ENCODE measurements around the gene RBM10.
"Not testable (repeated sequence)": the region's sequence is repeated elsewhere in the genome, so short reads cannot be mapped to it uniquely, and the experiment has no call there.

RBM10 gene, protein sequence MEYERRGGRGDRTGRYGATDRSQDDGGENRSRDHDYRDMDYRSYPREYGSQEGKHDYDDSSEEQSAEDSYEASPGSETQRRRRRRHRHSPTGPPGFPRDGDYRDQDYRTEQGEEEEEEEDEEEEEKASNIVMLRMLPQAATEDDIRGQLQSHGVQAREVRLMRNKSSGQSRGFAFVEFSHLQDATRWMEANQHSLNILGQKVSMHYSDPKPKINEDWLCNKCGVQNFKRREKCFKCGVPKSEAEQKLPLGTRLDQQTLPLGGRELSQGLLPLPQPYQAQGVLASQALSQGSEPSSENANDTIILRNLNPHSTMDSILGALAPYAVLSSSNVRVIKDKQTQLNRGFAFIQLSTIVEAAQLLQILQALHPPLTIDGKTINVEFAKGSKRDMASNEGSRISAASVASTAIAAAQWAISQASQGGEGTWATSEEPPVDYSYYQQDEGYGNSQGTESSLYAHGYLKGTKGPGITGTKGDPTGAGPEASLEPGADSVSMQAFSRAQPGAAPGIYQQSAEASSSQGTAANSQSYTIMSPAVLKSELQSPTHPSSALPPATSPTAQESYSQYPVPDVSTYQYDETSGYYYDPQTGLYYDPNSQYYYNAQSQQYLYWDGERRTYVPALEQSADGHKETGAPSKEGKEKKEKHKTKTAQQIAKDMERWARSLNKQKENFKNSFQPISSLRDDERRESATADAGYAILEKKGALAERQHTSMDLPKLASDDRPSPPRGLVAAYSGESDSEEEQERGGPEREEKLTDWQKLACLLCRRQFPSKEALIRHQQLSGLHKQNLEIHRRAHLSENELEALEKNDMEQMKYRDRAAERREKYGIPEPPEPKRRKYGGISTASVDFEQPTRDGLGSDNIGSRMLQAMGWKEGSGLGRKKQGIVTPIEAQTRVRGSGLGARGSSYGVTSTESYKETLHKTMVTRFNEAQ

GRCh38 chrX:47144626-47145394 is at the start of gene RBM10, which contains the start of gene NDUFB11:
Gene RBM10 (plus strand): TSS chrX:47145221. CDS start chrX:47147482, 2,261 bp downstream.
Gene NDUFB11 (minus strand): TSS chrX:47144702. CDS start chrX:47144679, 23 bp downstream.
- DNase-seq, result peak; percentile 85

DNA sequence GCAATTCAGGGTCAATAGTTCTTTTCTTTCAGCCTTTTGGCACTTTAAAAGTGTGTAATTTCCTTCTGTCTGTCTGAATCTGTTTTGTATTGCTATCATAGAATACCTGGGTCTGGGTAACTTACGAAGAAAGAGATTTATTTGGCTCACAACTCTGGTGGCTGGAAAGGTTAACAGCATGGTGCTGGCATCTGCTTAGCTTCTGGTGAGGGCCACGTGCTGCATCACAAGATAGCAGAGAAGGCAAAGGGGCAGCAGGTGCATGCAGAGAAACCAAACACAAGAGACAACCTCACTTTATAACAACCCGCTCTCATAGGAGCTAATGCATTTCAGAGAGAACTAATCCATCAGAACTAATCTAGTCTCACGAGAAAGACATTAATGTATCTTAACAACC is 48.0 kb upstream of the RBM10 start:
- no peak for DNase-seq

DNA sequence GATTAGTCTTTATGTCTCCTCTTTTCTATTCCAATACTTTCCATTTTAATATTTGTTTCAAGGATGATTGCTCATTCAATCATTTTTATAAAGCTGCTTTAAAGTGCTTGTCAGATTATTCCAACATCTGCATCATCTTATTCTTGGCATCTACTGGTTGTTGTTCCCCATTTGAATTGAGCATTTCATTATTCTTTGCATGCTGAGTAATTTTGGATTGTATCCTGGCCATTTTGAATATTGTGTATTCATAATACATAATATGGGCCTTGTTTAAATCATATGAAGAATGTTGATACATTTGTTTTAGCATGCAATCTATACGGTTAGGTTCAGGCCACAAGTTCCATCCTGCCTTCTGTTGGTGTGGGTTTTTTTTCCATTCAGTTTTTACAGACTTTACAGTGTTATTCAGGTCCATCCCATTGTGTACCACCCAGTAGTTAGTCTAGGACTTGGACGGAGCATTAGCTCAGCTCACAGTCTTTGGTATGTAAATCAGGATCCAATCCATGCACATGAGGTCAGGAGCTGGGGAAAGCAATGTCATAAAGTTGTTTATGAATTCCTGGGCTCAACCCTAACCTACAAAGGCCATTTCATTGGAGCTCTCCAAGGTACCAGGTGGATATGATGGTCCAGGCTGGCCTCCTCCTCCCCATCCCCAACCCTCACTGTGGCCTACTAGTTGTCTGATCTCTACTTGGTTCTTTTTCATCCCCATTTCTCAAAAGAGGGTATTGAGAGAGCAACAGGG is 46.5 kb upstream of the RBM10 start:
- DNase-seq, result no peak

DNA sequence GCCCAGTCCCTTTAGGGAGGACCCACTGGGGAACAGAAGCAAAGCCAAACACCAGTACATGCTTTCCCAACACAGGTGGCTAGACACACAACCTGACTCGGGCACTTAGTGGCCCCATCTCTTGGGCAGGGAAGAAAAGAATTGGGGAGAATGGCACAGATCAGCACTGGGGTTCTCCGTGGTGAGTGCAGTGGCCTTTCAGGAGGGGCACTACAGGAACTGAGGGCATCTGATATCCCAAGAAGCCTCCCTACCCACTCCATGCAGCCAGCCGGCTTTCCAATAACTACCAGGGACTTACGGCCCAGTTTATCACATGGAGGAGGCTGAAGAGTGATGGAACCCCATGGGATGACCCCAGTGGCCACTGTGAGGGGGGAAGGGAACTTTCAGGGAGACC is 43.8 kb upstream of the RBM10 start:
- no peak for DNase-seq

DNA sequence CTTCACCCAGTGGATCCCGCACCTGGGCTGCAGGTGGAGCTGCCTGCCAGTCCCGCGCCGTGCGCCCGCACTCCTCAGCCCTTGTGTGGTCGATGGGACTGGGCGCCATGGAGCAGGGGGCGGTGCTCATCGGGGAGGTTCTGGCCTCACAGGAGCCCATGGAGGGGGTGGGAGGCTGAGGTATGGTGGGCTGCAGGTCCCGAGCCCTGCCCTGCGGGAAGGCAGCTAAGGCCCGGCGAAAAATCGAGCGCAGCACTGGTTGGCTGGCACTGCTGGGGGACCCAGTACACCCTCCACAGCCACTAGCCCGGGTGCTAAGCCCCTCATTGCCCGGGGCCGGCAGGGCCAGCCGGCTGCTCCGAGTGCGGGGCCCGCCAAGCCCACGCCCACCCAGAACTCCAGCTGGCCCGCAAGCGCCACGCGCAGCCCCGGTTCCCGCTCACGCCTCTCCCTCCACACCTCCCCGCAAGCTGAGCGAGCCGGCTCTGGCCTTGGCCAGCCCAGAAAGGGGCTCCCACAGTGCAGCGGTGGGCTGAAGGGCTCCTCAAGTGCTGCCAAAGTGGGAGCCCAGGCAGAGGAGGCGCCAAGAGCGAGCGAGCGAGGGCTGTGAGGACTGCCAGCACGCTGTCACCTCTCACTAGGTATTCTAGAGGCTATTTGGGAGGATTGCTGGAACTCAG is 33.9 kb upstream of the RBM10 start:
- DNase-seq, result not testable (repeated sequence)

DNA sequence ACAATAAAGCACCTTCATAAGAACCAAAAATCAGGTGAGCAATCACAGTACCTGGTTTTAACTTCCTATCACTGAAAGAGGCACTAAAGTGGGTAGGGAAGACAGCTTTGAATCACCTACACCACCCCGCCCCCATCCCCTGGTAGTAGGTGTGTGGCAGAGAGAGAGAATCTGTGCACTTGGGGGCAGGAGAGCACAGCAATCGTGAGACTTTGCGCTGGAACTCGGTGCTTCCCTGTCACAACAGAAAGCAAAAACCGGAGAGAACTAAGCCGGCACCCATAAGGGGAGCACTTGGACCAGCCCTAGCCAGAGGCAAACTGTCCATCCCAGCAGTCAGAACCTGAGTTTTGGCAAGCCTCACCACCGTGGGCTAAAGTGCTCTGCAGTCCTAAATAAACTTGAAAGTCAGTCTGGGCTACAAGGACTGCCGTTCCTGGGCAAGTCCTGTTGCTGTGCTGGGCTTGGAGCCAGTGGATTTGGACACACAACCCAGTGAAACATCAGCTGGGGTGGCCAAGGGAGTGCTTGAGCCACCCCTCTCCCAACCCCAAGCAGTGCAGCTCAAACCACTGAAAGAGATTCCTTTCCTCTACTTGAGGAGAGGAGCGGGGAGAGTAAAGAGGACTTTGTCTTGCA is 32.6 kb upstream of the RBM10 start:
- DNase-seq, result no peak

DNA sequence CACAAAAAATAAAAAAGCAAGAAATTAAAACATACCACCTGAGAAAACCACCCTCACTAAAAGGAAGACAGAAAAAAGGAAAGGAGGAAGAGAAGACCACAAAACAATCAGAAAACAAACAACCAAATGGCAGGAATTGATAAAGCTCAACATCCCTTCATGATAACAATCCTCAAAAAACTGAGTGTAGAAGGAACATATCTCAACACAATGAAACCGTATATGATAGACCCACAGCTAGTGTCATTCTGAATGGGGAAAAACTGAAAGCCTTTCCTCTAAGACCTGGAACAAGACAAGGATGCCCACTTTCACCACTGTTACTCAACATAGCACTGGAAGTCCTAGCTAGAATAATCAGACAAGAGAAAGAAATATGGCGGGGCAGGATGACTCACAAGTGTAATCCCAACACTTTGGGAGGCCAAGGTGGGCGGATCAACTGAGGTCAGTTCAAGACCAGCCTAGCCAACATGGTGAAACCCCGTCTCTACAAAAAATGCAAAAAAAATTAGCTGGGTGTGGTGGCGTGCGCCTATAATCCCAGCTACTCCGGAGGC is 28.4 kb upstream of the RBM10 start:
- DNase-seq, result not testable (repeated sequence)

DNA sequence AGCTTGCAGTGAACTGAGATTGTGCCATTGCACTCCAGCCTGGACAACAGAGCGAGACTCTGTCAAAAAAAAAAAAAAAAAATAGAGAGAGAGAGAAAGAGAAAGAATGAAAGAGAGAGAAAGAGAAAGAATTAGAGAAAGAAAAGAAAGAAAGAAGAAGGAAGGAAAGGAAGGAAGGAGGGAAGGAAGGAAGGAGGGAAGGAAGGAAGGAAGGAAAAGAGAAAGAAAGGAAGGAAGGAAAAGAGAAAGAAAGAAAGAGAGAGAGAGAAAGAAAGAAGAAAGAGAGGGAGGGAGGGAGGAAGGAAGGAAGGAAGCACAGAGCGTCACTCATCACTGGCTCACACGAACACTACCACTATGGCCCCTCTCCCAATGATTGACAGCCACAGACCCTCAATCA is 20.6 kb upstream of the RBM10 start:
- DNase-seq, result not testable (repeated sequence)

- peak; percentile 85 for DNase-seq
Measured at GRCh38 chrX:47129157-47129898, 15.7 kb upstream of the RBM10 start.

DNA sequence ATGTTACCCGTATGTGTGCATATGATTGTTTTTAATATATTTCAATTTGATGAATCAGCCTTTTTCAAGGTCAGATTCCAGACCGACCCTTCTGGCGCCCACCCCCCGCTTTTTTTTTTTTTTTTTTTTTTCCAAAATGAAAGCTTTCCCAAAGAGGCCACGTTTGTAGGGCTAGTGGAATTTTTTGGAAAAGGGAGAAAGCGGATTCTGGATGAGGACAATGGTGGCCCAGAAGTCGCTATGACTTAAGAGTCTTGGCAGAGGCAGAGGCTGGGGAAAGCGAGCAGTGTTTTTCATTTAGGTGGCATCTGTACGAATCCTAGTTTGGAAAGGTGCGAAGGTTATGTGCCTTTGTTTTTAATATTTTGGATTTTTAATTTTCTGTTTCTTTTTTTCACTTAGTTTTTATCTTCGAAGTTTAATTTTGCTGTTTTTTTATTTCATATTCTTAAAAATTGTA is 15.1 kb upstream of the RBM10 start:
- DNase-seq, result no peak

DNA sequence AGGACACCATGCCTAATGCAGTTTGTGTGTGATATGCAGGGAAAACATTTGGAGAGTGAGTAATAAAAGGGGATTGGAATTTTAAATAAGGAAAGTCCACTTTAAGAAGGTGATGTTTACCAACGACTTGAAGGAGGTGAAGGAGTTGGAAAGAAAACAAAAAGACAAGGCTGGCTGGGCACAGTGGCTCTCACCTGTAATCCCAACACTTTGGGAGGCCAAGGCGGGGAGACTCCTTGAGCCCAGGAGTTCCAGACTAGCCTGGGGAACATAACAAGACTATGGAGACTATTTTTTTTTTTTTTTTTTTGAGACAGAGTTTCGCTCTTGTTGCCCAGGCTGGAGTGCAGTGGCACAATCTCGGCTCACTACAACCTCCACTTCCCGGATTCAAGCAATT is 11.5 kb upstream of the RBM10 start:
- DNase-seq, result no peak

GRCh38 chrX:47135650-47136049 is 9.4 kb upstream of the RBM10 start:
- not testable (repeated sequence) for DNase-seq

DNA sequence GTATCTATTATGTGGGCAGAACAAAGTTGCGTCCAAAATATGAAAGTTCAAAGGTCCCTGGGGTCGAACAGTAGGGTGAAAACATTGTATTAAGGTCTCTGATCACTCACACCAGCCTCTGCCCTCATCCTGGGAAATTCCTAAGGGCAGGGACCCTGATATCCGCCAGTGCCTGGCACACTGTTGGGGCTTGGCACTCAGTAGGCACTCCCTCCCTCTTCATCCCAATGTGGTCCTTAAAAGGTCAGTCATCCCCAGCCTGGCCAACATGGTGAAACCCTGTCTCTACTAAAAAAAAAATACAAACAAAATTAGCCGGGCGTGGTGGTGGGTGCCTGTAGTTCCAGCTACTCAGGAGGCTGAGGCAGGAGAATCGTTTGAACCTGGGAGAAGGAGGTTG is 6.8 kb upstream of the RBM10 start:
- no peak for DNase-seq

- DNase-seq, result no peak
Measured at GRCh38 chrX:47143894-47144625, 961 bp upstream of the RBM10 start.

DNA sequence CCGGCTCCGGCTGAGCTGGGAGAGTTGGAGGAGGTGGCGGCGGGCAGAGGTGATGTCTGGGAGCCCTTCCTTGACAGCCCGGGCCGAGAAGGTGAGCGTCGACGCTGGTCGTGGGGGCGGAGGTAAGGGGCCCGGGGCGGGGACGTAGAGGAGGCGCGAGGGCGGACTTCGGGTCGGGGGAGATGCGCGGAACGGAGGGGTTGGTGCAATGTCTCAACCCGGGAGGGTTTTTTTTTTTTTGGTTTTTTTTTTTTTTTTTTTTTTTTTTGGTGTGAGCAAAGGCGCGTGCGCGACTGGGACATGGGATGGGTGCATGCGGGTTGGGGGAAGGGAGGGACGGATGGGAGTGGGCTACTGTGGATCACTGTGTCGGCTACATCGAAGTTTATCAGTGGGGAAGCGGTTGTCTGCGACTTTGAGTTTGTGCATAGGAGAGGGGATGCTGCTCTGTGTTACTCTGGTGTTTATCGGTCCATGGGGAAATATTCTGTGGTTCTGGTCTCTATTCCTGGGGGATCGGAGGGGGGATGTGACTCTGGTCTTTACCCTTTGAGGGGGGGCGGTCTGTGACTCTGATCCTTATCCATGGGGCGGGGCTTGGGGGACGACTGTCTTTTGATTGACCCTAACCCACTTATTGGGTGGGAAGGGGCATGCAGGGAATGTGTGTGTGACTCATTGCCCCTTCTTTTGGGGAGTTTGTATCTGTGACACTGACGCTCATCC is 537 bp downstream of the RBM10 start:
- no peak for DNase-seq

- DNase-seq, result no peak
Measured at GRCh38 chrX:47146121-47146935, 1.3 kb downstream of the RBM10 start.
